ENCODE measurements around the gene SPAG16. TPM values are rescaled to one million over a fixed set of nuclear protein-coding genes. Genes with fewer than 3 reads are reported as not detected.
"Not testable (repeated sequence)": the region's sequence is repeated elsewhere in the genome, so short reads cannot be mapped to it uniquely, and the experiment has no call there.

SPAG16 gene
- total and polyA plus RNA-seq, 3 donors from 2014 or later = 69.7 to 111 (median 80.7) TPM

GRCh38 chr2:213980883-213981282 is 696.6 kb downstream of the SPAG16 start:
- Histone ChIP-seq H3K27me3 (no peaks in the 10 kb centered on the region), H3K27ac (no peak overlapping the region), H3K4me1 (no peaks in the 10 kb centered on the region), H3K4me3 (no peak overlapping the region), H3K9me3 (no peaks in the 10 kb centered on the region), H3K36me3 (ENCODE audit: low read depth, missing control alignments) (no peaks in the 10 kb centered on the region)
- no peak for DNase-seq
- WGBS, 2 donors = 72 to 87% methylated on average over 3 of the region's 3 CpGs
- intact Hi-C loops (cut with DNase I; ENCODE audit: low total_unique reads) = no loop called here
- TF ChIP-seq CTCF (IDR thresholded peaks at IDR 0.05) (no peak), POLR2A (IDR thresholded peaks at IDR 0.05) (no peak)

- TF ChIP-seq POLR2A (IDR thresholded peaks at IDR 0.05) (no peak), CTCF (IDR thresholded peaks at IDR 0.05) (no peak)
- intact Hi-C loops (cut with DNase I; ENCODE audit: low total_unique reads) = no loop called here
- Histone ChIP-seq H3K9me3 (no peaks in the 10 kb centered on the region), H3K4me3 (no peak overlapping the region), H3K27ac (no peak overlapping the region), H3K27me3 (no peaks in the 10 kb centered on the region), H3K36me3 (ENCODE audit: low read depth, missing control alignments) (no peaks in the 10 kb centered on the region), H3K4me1 (no peaks in the 10 kb centered on the region)
- 95 to 97% methylated on average over 3 of the region's 3 CpGs for whole genome bisulfite sequencing, 2 donors
- DNase-seq = no peak
Measured at GRCh38 chr2:213989207-213989606, 704.9 kb downstream of the SPAG16 start.

DNA sequence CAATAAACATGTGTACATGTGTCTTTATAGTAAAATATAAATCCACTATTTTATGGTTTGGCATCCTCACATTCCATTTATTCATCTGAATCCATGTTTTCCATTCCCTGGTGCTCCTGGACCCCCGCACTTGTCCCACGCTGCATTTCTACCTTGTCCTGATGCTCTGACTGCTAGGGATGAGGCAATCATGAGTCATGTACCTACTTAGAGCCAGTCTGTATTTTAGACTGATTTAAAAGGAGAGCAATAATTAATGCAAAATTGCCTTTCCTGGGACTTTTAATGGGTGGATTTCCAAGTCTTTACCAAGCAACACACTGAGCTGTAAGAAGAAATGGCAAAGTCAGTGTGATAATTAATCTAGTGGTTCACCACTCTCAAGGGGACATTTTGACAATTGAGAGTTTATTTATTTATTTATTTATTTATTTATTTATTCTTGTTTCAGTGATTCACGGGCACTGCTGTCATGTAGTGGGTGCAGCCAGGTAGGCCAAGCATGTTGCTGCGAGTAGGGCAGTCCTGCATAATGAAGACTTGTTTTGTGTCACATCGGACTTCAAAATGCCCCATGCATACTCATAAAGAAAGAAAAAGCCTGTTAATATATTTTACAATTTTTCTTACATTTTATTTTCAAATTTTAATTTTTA is 707.3 kb downstream of the SPAG16 start:
- no peak for DNase-seq
- intact Hi-C loops (cut with DNase I; ENCODE audit: low total_unique reads) = no loop called here
- Histone ChIP-seq H3K36me3 (ENCODE audit: low read depth, missing control alignments) (no peaks in the 10 kb centered on the region), H3K9me3 (no peaks in the 10 kb centered on the region), H3K27me3 (no peaks in the 10 kb centered on the region), H3K4me3 (no peak overlapping the region), H3K4me1 (no peaks in the 10 kb centered on the region), H3K27ac (no peak overlapping the region)
- no peak for TF ChIP-seq POLR2A (IDR thresholded peaks at IDR 0.05)
- no peak for TF ChIP-seq CTCF (IDR thresholded peaks at IDR 0.05)
- WGBS, 2 donors = 82 to 95% methylated on average over 5 of the region's 5 CpGs

- TF ChIP-seq POLR2A (IDR thresholded peaks at IDR 0.05) = no peak
- TF ChIP-seq CTCF (IDR thresholded peaks at IDR 0.05) = no peak
- no peaks in the 10 kb centered on the region for H3K36me3 ChIP-seq (ENCODE audit: low read depth, missing control alignments)
- no peak for DNase-seq
- no peak overlapping the region for H3K27ac ChIP-seq
- intact Hi-C loops (cut with DNase I; ENCODE audit: low total_unique reads) = no loop called here
- no peaks in the 10 kb centered on the region for H3K4me1 ChIP-seq
- no peaks in the 10 kb centered on the region for H3K9me3 ChIP-seq
- H3K4me3 ChIP-seq = no peak overlapping the region
- 90 to 93% methylated on average over 1 of the region's 1 CpG for WGBS, 2 donors
- H3K27me3 ChIP-seq = no peaks in the 10 kb centered on the region
Measured at GRCh38 chr2:213995400-213996105, 711.3 kb downstream of the SPAG16 start.

- DNase-seq; intact Hi-C loops (cut with DNase I; ENCODE audit: low total_unique reads); H3K4me3 ChIP-seq; H3K27ac ChIP-seq; H3K4me1 ChIP-seq; H3K9me3 ChIP-seq; H3K36me3 ChIP-seq (ENCODE audit: low read depth, missing control alignments); H3K27me3 ChIP-seq: not testable (repeated sequence)
- 63 to 64% methylated on average over 3 of the region's 3 CpGs for WGBS, 2 donors
Measured at GRCh38 chr2:213998976-213999375, 714.7 kb downstream of the SPAG16 start.

Measured in testis (tissue), 3 donors.